Cardiac fibroblast (primary cell): Measurements from ENCODE around the gene SLC8A1.

Experiments used
- DNase-seq, 2 donors: peaks; one replicate each; pipeline versions ENCODE4 v3.0.0 to v3.0.0-alpha.2; 2010; ENCODE audit warnings: low read depth in 2 of 2
- H3K4me3 ChIP-seq, 2 donors: replicated peaks in 1 of 2; 1 replicate in 1 of 2; 2 replicates in 1 of 2; pipeline ENCODE4 v1.5.1; 2011; ENCODE audit warnings: low read depth in 2 of 2, low read length in 2 of 2, mild to moderate bottlenecking in 2 of 2, moderate library complexity in 1 of 2
- CTCF ChIP-seq: IDR thresholded peaks from one replicate; pipeline ENCODE4 v1.5.1; 2011; ENCODE audit warnings: low read depth, mild to moderate bottlenecking, low read length, inconsistent platforms

SLC8A1 gene

GRCh38 chr2:40317761-40318160 lies 134.1 kb downstream of the SLC8A1 start:
- no peak overlapping the region for H3K4me3 ChIP-seq
- no peak for TF ChIP-seq CTCF

GRCh38 chr2:40317046-40317445 lies 134.8 kb downstream of the SLC8A1 start:
- peak in 1 of 2 donors; percentile 58 for DNase-seq

More at GRCh38 chr2:40317761-40318160, 134.1 kb downstream of the SLC8A1 start:
- no peak for DNase-seq

DNA sequence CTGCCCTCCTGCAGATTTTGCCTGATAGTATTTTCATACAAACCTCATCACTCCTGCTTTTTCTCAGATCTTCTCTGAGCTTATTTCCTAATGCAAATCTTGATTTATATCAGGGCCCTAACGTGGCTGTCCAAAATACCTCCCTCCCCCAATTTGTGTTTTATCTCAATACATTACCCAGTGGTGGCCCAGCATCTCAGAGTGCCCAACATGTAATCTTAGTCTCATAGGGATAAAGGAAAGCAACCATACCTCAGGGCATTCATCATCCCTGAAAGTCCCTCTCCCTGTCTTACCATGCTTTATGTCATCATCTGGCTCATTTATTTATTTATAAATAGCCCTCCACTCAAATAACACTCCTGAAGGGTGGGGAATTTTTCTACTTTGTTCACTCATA lies 135.3 kb downstream of the SLC8A1 start:
- DNase-seq = peak in 1 of 2 donors; percentile 27
- no peak for TF ChIP-seq CTCF
- H3K4me3 ChIP-seq = no peak overlapping the region

More at GRCh38 chr2:40317046-40317445, 134.8 kb downstream of the SLC8A1 start:
- no peak overlapping the region for H3K4me3 ChIP-seq
- no peak for TF ChIP-seq CTCF

GRCh38 chr2:40315683-40316082 lies 136.2 kb downstream of the SLC8A1 start:
- TF ChIP-seq CTCF = no peak
- DNase-seq = peak; percentile 72 to 85
- H3K4me3 ChIP-seq = no peak overlapping the region

- TF ChIP-seq CTCF = no peak
- DNase-seq = no peak
- H3K4me3 ChIP-seq = no peak overlapping the region
Measured at GRCh38 chr2:40311026-40311425, 140.9 kb downstream of the SLC8A1 start.

- TF ChIP-seq CTCF = no peak
- DNase-seq = no peak
- no peak overlapping the region for H3K4me3 ChIP-seq
Measured at GRCh38 chr2:40310303-40310702, 141.6 kb downstream of the SLC8A1 start.

- TF ChIP-seq CTCF = no peak
- DNase-seq = no peak
- no peak overlapping the region for H3K4me3 ChIP-seq
Measured at GRCh38 chr2:40304340-40304739, 147.6 kb downstream of the SLC8A1 start.
